OCI-M2 (cell line): ENCODE results near the gene RASAL2.

Experiments
- DNase-seq: peaks from one replicate; lab custom pipeline; 2025; ENCODE audit not compliant: unreplicated experiment; lab: John Stamatoyannopoulos, UW

Gene RASAL2

GRCh38 chr1:178093951-178094738, at the start of gene RASAL2:
TSS of gene RASAL2 (plus strand) at chr1:178094104. CDS start at chr1:178094493, 389 bp downstream.
- no peak for DNase-seq

GRCh38 chr1:178046591-178047270, 47.2 kb upstream of the RASAL2 start:
- DNase-seq, result no peak

GRCh38 chr1:178047403-178048093, 46.4 kb upstream of the RASAL2 start:
- DNase-seq, result no peak

GRCh38 chr1:178048426-178048825, 45.5 kb upstream of the RASAL2 start:
- DNase-seq, result no peak

GRCh38 chr1:178048883-178049282, 45.0 kb upstream of the RASAL2 start:
- no peak for DNase-seq

GRCh38 chr1:178050084-178050483, 43.8 kb upstream of the RASAL2 start:
- DNase-seq, result no peak

GRCh38 chr1:178051071-178051470, 42.8 kb upstream of the RASAL2 start:
- DNase-seq, result no peak

GRCh38 chr1:178052650-178053461, 41.0 kb upstream of the RASAL2 start:
- DNase-seq, result no peak

GRCh38 chr1:178055093-178055492, 38.8 kb upstream of the RASAL2 start:
- no peak for DNase-seq

- no peak for DNase-seq
Observed at GRCh38 chr1:178055779-178056471, 38.0 kb upstream of the RASAL2 start.

- DNase-seq, result no peak
Observed at GRCh38 chr1:178057141-178057765, 36.7 kb upstream of the RASAL2 start.

- DNase-seq, result no peak
Observed at GRCh38 chr1:178057912-178058534, 35.9 kb upstream of the RASAL2 start.

- no peak for DNase-seq
Observed at GRCh38 chr1:178060789-178061556, 32.9 kb upstream of the RASAL2 start.

- DNase-seq, result no peak
Observed at GRCh38 chr1:178061620-178062019, 32.3 kb upstream of the RASAL2 start.

GRCh38 chr1:178064191-178064821, 29.6 kb upstream of the RASAL2 start:
- no peak for DNase-seq

GRCh38 chr1:178065250-178065649, 28.7 kb upstream of the RASAL2 start:
- DNase-seq, result no peak

- no peak for DNase-seq
Observed at GRCh38 chr1:178066296-178066907, 27.5 kb upstream of the RASAL2 start.
